OCI-LY7 (cell line): ENCODE data around the gene DAW1.

Source experiments
- EZH2phosphoT487 ChIP-seq: fragments of 200-600 bp; sonication (generic); IDR thresholded peaks from 2 replicates; pipeline ENCODE4 v1.6.1; 2018; ENCODE audit warnings: low read depth, borderline replicate concordance, mild to moderate bottlenecking, mixed run types, antibody characterized with exemption, low read length, moderate library complexity, mixed read lengths
- TF ChIP-seq, protein P1 (sequence below): fragments of 200-600 bp; sonication (generic); conservative IDR thresholded peaks from 2 replicates; pipeline ENCODE4 v1.5.1; 2014; ENCODE audit warnings: mild to moderate bottlenecking, antibody characterized with exemption, low read length, moderate library complexity, mixed read lengths

DNA sequence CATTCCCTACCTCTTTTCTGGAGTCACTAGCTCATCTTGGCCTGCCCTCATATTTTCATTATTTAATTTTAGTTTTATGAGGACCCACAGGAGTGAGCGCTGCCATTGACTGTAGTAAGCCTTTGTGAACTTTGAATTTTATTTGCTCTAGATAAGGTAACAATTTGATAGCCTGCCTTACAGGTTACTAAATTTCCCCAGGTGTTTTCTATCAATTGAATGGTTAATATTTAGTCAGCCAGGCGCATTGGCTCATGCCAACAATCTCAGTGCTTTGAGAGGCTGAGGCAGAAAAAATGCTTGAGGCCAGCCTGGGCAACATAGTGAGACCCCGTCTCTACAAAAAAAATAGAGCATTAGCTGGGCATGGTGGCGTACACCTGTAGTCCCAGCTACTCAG lies 50.2 kb downstream of the DAW1 start:
- TF ChIP-seq, protein P1, sequence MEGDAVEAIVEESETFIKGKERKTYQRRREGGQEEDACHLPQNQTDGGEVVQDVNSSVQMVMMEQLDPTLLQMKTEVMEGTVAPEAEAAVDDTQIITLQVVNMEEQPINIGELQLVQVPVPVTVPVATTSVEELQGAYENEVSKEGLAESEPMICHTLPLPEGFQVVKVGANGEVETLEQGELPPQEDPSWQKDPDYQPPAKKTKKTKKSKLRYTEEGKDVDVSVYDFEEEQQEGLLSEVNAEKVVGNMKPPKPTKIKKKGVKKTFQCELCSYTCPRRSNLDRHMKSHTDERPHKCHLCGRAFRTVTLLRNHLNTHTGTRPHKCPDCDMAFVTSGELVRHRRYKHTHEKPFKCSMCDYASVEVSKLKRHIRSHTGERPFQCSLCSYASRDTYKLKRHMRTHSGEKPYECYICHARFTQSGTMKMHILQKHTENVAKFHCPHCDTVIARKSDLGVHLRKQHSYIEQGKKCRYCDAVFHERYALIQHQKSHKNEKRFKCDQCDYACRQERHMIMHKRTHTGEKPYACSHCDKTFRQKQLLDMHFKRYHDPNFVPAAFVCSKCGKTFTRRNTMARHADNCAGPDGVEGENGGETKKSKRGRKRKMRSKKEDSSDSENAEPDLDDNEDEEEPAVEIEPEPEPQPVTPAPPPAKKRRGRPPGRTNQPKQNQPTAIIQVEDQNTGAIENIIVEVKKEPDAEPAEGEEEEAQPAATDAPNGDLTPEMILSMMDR = no peak
- TF ChIP-seq EZH2phosphoT487 = no peak
